ENCODE data around the gene RIPK4. TPM values are rescaled to one million over a fixed set of nuclear protein-coding genes. Genes with fewer than 3 reads are reported as not detected.

RIPK4 gene
- total and polyA plus RNA-seq, 2 donors (not counting 1 experiment from before 2014, with no cell fraction given): not detected

DNA sequence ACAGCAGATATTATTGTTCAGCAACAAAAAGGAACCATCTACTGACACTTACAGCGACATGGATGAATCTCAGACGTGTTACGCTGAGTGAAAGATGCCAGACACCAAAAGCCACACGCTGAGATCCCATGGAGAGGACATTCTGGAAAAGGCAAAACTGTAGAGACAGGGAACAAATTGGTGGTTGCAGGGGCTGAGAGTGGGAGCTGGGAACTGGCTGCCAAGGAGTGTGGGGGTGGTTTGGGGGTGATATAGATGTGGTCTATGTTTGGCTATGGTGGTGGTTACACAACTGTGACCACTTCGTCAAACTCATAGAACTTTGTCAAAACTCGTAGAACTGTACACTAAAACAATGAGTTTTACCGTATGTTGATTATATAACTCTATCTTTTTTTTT is 57.7 kb downstream of the RIPK4 start:
- H3K27ac ChIP-seq (ENCODE audit: low read length in 2 of 2): no peak overlapping the region
- peaks cover 42% of the 10 kb centered on the region for H3K27me3 Mint-ChIP-seq
- peaks cover 0 to 24% (median 0%) of the 10 kb centered on the region in 3 donors for H3K9me3 ChIP-seq (ENCODE audit: control extremely low read depth in 1 of 3, control insufficient read depth in 2 of 3, insufficient read depth in 1 of 3, low read length in 2 of 3)
- intact Hi-C loops (cut with micrococcal nuclease): no loop called here
- no peaks in the 10 kb centered on the region for H3K36me3 ChIP-seq (replicated peaks in 1 of 2; ENCODE audit: control extremely low read depth in 1 of 2, control insufficient read depth in 1 of 2, extremely low read depth in 1 of 2, insufficient read depth in 2 of 2, low read length in 1 of 2)
- DNase-seq (no peak), ATAC-seq (ENCODE audit: low read depth) (no peak)
- H3K4me2 ChIP-seq (replicated peaks; ENCODE audit: low read depth, low read length, poor library complexity, severe bottlenecking): no peak overlapping the region
- H2AFZ ChIP-seq (ENCODE audit: insufficient read depth, low read depth, low read length, poor library complexity, severe bottlenecking): no peak overlapping the region
- peaks cover 6% of the 10 kb centered on the region for H3K9me3 Mint-ChIP-seq (ENCODE audit: insufficient read depth)
- no peaks in the 10 kb centered on the region for H4K20me1 ChIP-seq (ENCODE audit: control insufficient read depth, insufficient read depth, low read length, poor library complexity, severe bottlenecking)
- H3K4me1 Mint-ChIP-seq: no peaks in the 10 kb centered on the region
- no peak overlapping the region for H3K27ac Mint-ChIP-seq
- CTCF ChIA-PET: no interaction called here
- no peak for TF ChIP-seq EZH2 (IDR thresholded peaks at IDR 0.05; ENCODE audit: borderline replicate concordance, insufficient read depth, low read depth, low read length, poor library complexity, severe bottlenecking)
- TF ChIP-seq, protein P1, sequence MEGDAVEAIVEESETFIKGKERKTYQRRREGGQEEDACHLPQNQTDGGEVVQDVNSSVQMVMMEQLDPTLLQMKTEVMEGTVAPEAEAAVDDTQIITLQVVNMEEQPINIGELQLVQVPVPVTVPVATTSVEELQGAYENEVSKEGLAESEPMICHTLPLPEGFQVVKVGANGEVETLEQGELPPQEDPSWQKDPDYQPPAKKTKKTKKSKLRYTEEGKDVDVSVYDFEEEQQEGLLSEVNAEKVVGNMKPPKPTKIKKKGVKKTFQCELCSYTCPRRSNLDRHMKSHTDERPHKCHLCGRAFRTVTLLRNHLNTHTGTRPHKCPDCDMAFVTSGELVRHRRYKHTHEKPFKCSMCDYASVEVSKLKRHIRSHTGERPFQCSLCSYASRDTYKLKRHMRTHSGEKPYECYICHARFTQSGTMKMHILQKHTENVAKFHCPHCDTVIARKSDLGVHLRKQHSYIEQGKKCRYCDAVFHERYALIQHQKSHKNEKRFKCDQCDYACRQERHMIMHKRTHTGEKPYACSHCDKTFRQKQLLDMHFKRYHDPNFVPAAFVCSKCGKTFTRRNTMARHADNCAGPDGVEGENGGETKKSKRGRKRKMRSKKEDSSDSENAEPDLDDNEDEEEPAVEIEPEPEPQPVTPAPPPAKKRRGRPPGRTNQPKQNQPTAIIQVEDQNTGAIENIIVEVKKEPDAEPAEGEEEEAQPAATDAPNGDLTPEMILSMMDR (IDR thresholded peaks at IDR 0.05): no peak
- no peak overlapping the region for H3K4me3 Mint-ChIP-seq
- 75% methylated on average over 4 of the region's 7 CpGs for WGBS (ENCODE audit: insufficient coverage)
- H3K9ac ChIP-seq (ENCODE audit: low read length): no peak overlapping the region
- H3K27me3 ChIP-seq (replicated peaks in 1 of 4; ENCODE audit: control extremely low read depth in 1 of 4, control insufficient read depth in 3 of 4, insufficient read depth in 4 of 4, low read length in 3 of 4): peaks cover 0 to 8% (median 2%) of the 10 kb centered on the region in 4 experiments
- H3K4me3 ChIP-seq (ENCODE audit: control extremely low read depth in 1 of 5, extremely low read depth in 1 of 5, insufficient read depth in 1 of 5, low read depth in 2 of 5, low read length in 4 of 5): no peak overlapping the region
- no peaks in the 10 kb centered on the region for H3K4me1 ChIP-seq (ENCODE audit: control insufficient read depth in 2 of 2, insufficient read depth in 2 of 2, low read length in 2 of 2)
- H3K79me2 ChIP-seq (ENCODE audit: control insufficient read depth, insufficient read depth, low read length): no peaks in the 10 kb centered on the region
- POLR2A ChIA-PET: no interaction called here

DNA sequence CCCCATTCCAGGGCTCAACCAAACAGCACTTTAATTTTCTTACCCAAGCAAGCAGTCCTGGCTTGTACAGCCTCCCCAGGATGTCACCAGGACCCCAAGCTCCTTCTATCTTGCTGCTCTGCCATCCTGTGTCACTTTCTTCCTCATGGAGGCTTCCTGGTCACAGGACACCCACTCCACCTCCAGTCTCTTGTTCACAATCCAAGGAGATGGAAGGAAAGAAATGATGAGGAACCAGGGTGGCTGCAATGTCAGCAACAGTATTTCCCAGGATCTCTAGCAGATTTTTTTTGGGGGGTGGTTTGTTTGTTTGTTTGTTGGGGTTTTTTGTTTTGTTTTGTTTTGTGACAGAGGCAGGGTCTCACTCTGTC is 58.9 kb downstream of the RIPK4 start:
- Mint-ChIP-seq H3K27me3 (peaks cover 44% of the 10 kb centered on the region), H3K9me3 (ENCODE audit: insufficient read depth) (peaks cover 6% of the 10 kb centered on the region), H3K27ac (no peak overlapping the region), H3K4me1 (no peaks in the 10 kb centered on the region), H3K4me3 (no peak overlapping the region)
- DNase-seq (no peak), ATAC-seq (ENCODE audit: low read depth) (no peak)
- CTCF ChIA-PET: no interaction called here
- H3K27me3 ChIP-seq (replicated peaks in 1 of 4; ENCODE audit: control extremely low read depth in 1 of 4, control insufficient read depth in 3 of 4, insufficient read depth in 4 of 4, low read length in 3 of 4): peaks cover 0 to 3% (median 1%) of the 10 kb centered on the region in 4 experiments
- H3K4me1 ChIP-seq (ENCODE audit: control insufficient read depth in 2 of 2, insufficient read depth in 2 of 2, low read length in 2 of 2): no peaks in the 10 kb centered on the region
- H3K36me3 ChIP-seq (replicated peaks in 1 of 2; ENCODE audit: control extremely low read depth in 1 of 2, control insufficient read depth in 1 of 2, extremely low read depth in 1 of 2, insufficient read depth in 2 of 2, low read length in 1 of 2): no peaks in the 10 kb centered on the region
- H3K4me3 ChIP-seq (ENCODE audit: control extremely low read depth in 1 of 5, extremely low read depth in 1 of 5, insufficient read depth in 1 of 5, low read depth in 2 of 5, low read length in 4 of 5): no peak overlapping the region
- no peak overlapping the region for H3K9ac ChIP-seq (ENCODE audit: low read length)
- intact Hi-C loops (cut with micrococcal nuclease): no loop called here
- H3K27ac ChIP-seq (ENCODE audit: low read length in 2 of 2): no peak overlapping the region
- H2AFZ ChIP-seq (ENCODE audit: insufficient read depth, low read depth, low read length, poor library complexity, severe bottlenecking): no peak overlapping the region
- no peak for TF ChIP-seq EZH2 (IDR thresholded peaks at IDR 0.05; ENCODE audit: borderline replicate concordance, insufficient read depth, low read depth, low read length, poor library complexity, severe bottlenecking)
- TF ChIP-seq, protein P1 (IDR thresholded peaks at IDR 0.05): no peak
- POLR2A ChIA-PET: no interaction called here
- no peaks in the 10 kb centered on the region for H3K79me2 ChIP-seq (ENCODE audit: control insufficient read depth, insufficient read depth, low read length)
- H4K20me1 ChIP-seq (ENCODE audit: control insufficient read depth, insufficient read depth, low read length, poor library complexity, severe bottlenecking): no peaks in the 10 kb centered on the region
- no peak overlapping the region for H3K4me2 ChIP-seq (replicated peaks; ENCODE audit: low read depth, low read length, poor library complexity, severe bottlenecking)
- peaks cover 0 to 27% (median 0%) of the 10 kb centered on the region in 3 donors for H3K9me3 ChIP-seq (ENCODE audit: control extremely low read depth in 1 of 3, control insufficient read depth in 2 of 3, insufficient read depth in 1 of 3, low read length in 2 of 3)

Measured in B cell (primary cell).